HG02763 (cell line): Measurements from ENCODE around the gene HBE1.
"Not testable (repeated sequence)": the region's sequence is repeated elsewhere in the genome, so short reads cannot be mapped to it uniquely, and the experiment has no call there.

Source experiments
- ATAC-seq: cut with Tn5 transposase; IDR thresholded peaks from one replicate; pipeline ENCODE4 v1.9.1; 2021; ENCODE audit warnings: mild to moderate bottlenecking, moderate library complexity; ENCODE audit not compliant: unreplicated experiment

The HBE1 gene

GRCh38 chr11:5269715-5270147 is at the start of gene HBE1:
HBE1 (minus strand) TSS chr11:5269945; CDS start chr11:5269890, 55 bp downstream.
- no peak for ATAC-seq

- ATAC-seq: no peak
These were observed 47.5 kb upstream of the HBE1 start for GRCh38 chr11:5317292-5317691.

GRCh38 chr11:5313326-5314023 is 43.7 kb upstream of the HBE1 start:
- not testable (repeated sequence) for ATAC-seq

- ATAC-seq: no peak
These were observed 40.7 kb upstream of the HBE1 start for GRCh38 chr11:5310423-5310822.

GRCh38 chr11:5307256-5308019 is 37.7 kb upstream of the HBE1 start:
- ATAC-seq: no peak

GRCh38 chr11:5304046-5304445 is 34.3 kb upstream of the HBE1 start:
- ATAC-seq: no peak

GRCh38 chr11:5303626-5304025 is 33.9 kb upstream of the HBE1 start:
- no peak for ATAC-seq

GRCh38 chr11:5301846-5302245 is 32.1 kb upstream of the HBE1 start, which contains the start of gene OR51B4:
OR51B4 (minus strand) TSS chr11:5301946; CDS start chr11:5301946, 0 bp downstream.
- ATAC-seq: no peak

GRCh38 chr11:5300251-5300650 is 30.5 kb upstream of the HBE1 start:
- ATAC-seq: no peak

- ATAC-seq: no peak
These were observed 28.7 kb upstream of the HBE1 start for GRCh38 chr11:5298451-5298850.

GRCh38 chr11:5297721-5298323 is 28.1 kb upstream of the HBE1 start:
- no peak for ATAC-seq

GRCh38 chr11:5294342-5294995 is 24.7 kb upstream of the HBE1 start:
- ATAC-seq: not testable (repeated sequence)

GRCh38 chr11:5293028-5293427 is 23.3 kb upstream of the HBE1 start:
- ATAC-seq: no peak

- peak; percentile 68 for ATAC-seq
These were observed 21.6 kb upstream of the HBE1 start for GRCh38 chr11:5291207-5291838.

- ATAC-seq: no peak
These were observed 20.4 kb upstream of the HBE1 start for GRCh38 chr11:5290106-5290505.

- no peak for ATAC-seq
These were observed 20.0 kb upstream of the HBE1 start for GRCh38 chr11:5289696-5290095.

GRCh38 chr11:5288906-5289550 is 19.3 kb upstream of the HBE1 start:
- no peak for ATAC-seq

GRCh38 chr11:5288108-5288905 is 18.6 kb upstream of the HBE1 start:
- ATAC-seq: no peak

GRCh38 chr11:5286901-5287300 is 17.2 kb upstream of the HBE1 start:
- ATAC-seq: no peak
